HL-60 (cell line): ENCODE data around the gene ENTPD1.

Experiments
- GABPA ChIP-seq: IDR thresholded peaks from 2 replicates; pipeline ENCODE4 v1.6.1; 2012; ENCODE audit warnings: low read depth
- POLR2AphosphoS5 ChIP-seq: IDR thresholded peaks from 2 replicates; pipeline ENCODE4 v1.6.1; 2012; ENCODE audit warnings: low read depth
- SPI1 ChIP-seq: IDR thresholded peaks from 2 replicates; pipeline ENCODE4 v1.6.1; 2012; ENCODE audit warnings: low read depth, mild to moderate bottlenecking, borderline replicate concordance
- TF ChIP-seq, protein P1 (sequence below): IDR thresholded peaks from one replicate; pipeline ENCODE4 v1.5.1; 2011; ENCODE audit warnings: low read length, control low read depth, inconsistent platforms; ENCODE audit not compliant: insufficient read depth
- TF ChIP-seq, protein P2 (sequence below): IDR thresholded peaks from 2 replicates; pipeline ENCODE4 v1.6.1; 2012; ENCODE audit warnings: low read depth; ENCODE audit not compliant: insufficient replicate concordance

DNA sequence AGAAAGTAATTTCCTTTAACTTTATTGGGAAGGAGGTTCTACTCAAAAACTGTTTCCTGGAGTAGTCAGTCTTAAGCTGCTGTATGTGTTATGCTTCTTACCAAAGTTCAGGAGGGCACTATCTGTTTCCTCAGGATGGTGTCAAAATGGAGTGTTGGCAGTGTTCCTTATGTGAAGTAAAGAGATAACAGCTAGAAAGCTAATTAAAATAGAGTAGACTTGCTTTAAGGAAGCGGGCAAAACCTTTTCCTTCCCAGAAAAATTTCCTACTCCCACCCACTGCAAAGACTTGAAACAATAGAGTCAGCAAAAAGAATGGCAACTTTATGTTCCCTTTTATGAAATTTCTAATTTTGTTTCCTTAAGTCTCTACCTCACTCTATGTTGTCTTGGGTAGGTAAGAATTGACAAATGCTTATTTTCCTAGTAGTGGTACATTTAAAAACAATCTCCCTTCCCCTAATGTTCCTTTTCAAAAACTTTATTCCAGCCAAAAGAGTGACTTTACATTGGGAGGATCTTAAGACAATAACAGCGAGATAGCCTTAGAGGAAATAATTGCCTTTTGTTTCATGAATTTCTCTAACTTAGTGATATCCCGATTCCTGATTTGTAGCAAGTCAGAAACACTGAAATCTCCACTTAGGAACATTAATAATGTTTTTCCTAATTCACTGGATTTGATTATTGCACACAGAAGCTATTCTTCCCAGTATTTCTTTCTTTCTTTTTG, 26.5 kb upstream of the ENTPD1 start:
- TF ChIP-seq, protein P1, sequence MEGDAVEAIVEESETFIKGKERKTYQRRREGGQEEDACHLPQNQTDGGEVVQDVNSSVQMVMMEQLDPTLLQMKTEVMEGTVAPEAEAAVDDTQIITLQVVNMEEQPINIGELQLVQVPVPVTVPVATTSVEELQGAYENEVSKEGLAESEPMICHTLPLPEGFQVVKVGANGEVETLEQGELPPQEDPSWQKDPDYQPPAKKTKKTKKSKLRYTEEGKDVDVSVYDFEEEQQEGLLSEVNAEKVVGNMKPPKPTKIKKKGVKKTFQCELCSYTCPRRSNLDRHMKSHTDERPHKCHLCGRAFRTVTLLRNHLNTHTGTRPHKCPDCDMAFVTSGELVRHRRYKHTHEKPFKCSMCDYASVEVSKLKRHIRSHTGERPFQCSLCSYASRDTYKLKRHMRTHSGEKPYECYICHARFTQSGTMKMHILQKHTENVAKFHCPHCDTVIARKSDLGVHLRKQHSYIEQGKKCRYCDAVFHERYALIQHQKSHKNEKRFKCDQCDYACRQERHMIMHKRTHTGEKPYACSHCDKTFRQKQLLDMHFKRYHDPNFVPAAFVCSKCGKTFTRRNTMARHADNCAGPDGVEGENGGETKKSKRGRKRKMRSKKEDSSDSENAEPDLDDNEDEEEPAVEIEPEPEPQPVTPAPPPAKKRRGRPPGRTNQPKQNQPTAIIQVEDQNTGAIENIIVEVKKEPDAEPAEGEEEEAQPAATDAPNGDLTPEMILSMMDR: no peak
- TF ChIP-seq GABPA (no peak), POLR2AphosphoS5 (no peak), SPI1 (no peak)
- TF ChIP-seq, protein P2, sequence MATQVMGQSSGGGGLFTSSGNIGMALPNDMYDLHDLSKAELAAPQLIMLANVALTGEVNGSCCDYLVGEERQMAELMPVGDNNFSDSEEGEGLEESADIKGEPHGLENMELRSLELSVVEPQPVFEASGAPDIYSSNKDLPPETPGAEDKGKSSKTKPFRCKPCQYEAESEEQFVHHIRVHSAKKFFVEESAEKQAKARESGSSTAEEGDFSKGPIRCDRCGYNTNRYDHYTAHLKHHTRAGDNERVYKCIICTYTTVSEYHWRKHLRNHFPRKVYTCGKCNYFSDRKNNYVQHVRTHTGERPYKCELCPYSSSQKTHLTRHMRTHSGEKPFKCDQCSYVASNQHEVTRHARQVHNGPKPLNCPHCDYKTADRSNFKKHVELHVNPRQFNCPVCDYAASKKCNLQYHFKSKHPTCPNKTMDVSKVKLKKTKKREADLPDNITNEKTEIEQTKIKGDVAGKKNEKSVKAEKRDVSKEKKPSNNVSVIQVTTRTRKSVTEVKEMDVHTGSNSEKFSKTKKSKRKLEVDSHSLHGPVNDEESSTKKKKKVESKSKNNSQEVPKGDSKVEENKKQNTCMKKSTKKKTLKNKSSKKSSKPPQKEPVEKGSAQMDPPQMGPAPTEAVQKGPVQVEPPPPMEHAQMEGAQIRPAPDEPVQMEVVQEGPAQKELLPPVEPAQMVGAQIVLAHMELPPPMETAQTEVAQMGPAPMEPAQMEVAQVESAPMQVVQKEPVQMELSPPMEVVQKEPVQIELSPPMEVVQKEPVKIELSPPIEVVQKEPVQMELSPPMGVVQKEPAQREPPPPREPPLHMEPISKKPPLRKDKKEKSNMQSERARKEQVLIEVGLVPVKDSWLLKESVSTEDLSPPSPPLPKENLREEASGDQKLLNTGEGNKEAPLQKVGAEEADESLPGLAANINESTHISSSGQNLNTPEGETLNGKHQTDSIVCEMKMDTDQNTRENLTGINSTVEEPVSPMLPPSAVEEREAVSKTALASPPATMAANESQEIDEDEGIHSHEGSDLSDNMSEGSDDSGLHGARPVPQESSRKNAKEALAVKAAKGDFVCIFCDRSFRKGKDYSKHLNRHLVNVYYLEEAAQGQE: no peak
